RKO (cell line): Measurements from ENCODE around the gene SPINT2.
"Not testable (repeated sequence)": the region's sequence is repeated elsewhere in the genome, so short reads cannot be mapped to it uniquely, and the experiment has no call there.

Experiments used
- DNase-seq: peaks from one replicate; pipeline ENCODE4 v3.0.0-alpha.2; 2016; ENCODE audit warnings: low spot score

SPINT2 gene

GRCh38 chr19:38264486-38265212 is at the start of gene SPINT2:
Gene SPINT2 (plus strand): TSS chr19:38264573. CDS start chr19:38264893, 320 bp downstream.
- no peak for DNase-seq

- no peak for DNase-seq
Observed at GRCh38 chr19:38216785-38217641, 47.4 kb upstream of the SPINT2 start.

- DNase-seq, result no peak
Observed at GRCh38 chr19:38218204-38218603, 46.2 kb upstream of the SPINT2 start.

DNA sequence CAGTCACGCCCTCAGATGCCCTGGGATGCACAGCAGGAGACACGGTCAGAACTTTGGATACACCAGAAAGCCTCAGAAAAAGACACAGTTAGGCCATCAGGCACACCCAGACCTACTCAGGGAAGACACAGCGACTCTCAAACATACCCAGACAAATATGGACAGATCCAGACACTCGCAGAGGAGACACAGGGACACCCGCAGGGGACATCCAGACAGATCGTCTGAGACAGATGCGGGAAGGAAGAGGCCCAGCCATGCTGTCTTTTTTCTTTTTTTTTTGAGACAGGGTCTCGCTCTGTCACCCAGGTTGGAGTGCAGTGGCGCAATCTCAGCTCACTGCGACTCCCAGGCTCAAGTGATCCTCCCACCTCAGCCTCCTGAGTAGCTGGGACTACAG is 45.2 kb upstream of the SPINT2 start:
- DNase-seq, result no peak

GRCh38 chr19:38221421-38221820 is 43.0 kb upstream of the SPINT2 start:
- no peak for DNase-seq

- no peak for DNase-seq
Observed at GRCh38 chr19:38221919-38222830, 42.2 kb upstream of the SPINT2 start.

GRCh38 chr19:38223119-38223523 is 41.3 kb upstream of the SPINT2 start:
- DNase-seq, result no peak

DNA sequence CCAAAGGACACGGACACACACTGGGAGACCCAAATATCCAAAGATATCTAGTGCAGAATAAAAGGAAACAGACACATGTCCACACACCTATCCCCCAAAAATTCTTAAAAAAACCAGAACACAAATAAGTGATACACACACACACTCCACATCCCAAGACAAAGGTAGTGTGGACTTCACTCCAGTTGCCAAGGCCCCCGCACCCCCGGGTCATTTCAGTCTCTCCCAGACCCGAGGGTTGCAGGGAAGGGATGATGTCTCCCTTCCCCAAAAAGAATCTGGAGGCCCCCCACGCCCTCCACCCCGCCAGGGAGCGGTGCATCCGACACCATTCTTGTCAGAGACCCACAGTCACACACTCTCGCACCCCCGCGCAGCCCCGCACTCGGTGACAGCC is 40.8 kb upstream of the SPINT2 start:
- no peak for DNase-seq

- DNase-seq, result peak; percentile 89
Observed at GRCh38 chr19:38224014-38224862, 40.1 kb upstream of the SPINT2 start, which contains the start of gene DPF1. Gene DPF1 (minus strand): TSS chr19:38224222. CDS start chr19:38224142, 80 bp downstream.

GRCh38 chr19:38224863-38225218 is 39.5 kb upstream of the SPINT2 start:
- DNase-seq, result not testable (repeated sequence)

- DNase-seq, result no peak
Observed at GRCh38 chr19:38227287-38228004, 36.9 kb upstream of the SPINT2 start.

GRCh38 chr19:38228005-38228377 is 36.4 kb upstream of the SPINT2 start:
- no peak for DNase-seq

GRCh38 chr19:38228491-38229439 is 35.6 kb upstream of the SPINT2 start:
- DNase-seq, result no peak

GRCh38 chr19:38229585-38230073 is 34.7 kb upstream of the SPINT2 start:
- no peak for DNase-seq

- not testable (repeated sequence) for DNase-seq
Observed at GRCh38 chr19:38230506-38231133, 33.8 kb upstream of the SPINT2 start.

- no peak for DNase-seq
Observed at GRCh38 chr19:38231918-38232317, 32.5 kb upstream of the SPINT2 start.

DNA sequence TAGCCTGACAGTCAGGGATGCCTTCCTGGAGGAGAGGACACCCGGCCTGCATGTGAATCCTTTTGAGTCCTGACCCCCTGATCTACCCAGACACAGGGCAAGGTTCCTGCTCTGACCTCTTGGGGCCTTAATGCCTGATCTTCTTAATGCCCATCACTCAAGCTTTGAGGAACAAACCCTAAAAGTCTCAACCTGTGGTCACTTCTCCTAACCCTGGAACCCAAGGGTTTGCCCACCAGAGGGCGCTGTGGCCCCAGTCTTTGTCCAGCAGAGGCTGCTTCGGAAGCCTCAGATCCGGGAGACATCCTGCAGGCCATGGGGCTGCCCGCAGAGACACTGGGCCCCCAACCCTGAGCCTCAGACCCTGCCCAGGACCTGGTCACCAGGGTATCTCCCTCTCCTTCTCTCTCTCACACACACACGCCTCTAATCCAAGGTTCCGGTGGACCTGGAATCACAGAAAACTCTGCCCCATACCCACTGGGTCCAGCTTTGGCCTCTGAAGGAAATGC is 30.6 kb upstream of the SPINT2 start:
- DNase-seq, result peak; percentile 71

DNA sequence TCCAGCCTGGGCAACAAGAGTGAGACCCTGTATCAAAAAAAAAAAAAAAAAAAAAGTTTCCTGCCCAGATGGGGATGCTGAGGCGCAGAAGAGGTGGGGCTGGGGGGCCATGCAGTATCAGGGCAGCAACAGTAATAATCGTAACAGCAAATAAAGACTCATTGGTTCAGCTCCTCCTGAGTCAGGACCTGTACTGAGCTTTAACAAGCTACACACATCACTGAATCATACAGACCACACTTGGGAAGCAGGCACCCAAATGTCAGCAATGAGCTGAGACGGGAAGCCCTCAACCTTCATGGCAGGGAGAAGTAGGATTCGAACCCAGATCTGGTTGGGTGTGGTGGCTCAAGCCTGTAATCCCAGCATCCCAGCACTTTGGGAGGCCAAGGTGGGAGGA is 29.8 kb upstream of the SPINT2 start:
- peak; percentile 29 for DNase-seq

- DNase-seq, result no peak
Observed at GRCh38 chr19:38239816-38240215, 24.6 kb upstream of the SPINT2 start.
